Heart left ventricle (tissue), 13 donors: ENCODE measurements around the gene AGO4.
"Not testable (repeated sequence)": the region's sequence is repeated elsewhere in the genome, so short reads cannot be mapped to it uniquely, and the experiment has no call there.

Experiments used
- CTCF ChIP-seq, 12 donors: fragments of 200-600 bp; sonication (generic) in 4 of 12; IDR thresholded peaks; one replicate each; pipeline versions ENCODE4 v1.5.0 to v1.8.0; 2018 to 2022; ENCODE audit warnings: antibody characterized with exemption in 12 of 12, mild to moderate bottlenecking in 5 of 12
- POLR2A ChIP-seq, 2 donors: fragments of 450-650 bp; IDR thresholded peaks; one replicate each; pipeline ENCODE4 v1.6.1; 2017; ENCODE audit warnings: antibody characterized with exemption in 2 of 2, mild to moderate bottlenecking in 2 of 2, moderate library complexity in 2 of 2
- donor health status: ischemic (EF 13 %, LVEDD 7.1; RV severe dilation, severe dysfunction).
- donor health status: DM: no; HTN: yes; CAD: no.
- donor health status: DM: no; HTN: no; CAD: no.
- donor health status: ischemic (EF 25% LVEDD 6.9; RV normal size, moderate dysfunction).
- donor health status: ischemic (EF 25% LVEDD 5.7; RV mildly dilated, moderate dysfunction).
- donor health status: ischemic (EF 35%, LVEDD 5.7; RV mildly dilated, moderate dysfunction).
- donor health status: nonischemic (EF 11% LVEDD 7.7; RV severe dilation, severe dysfunction).
- donor health status: DM: yes; HTN: yes; CAD: no.
- donor health status: PGD.
- donor health status: ischemic (EF 29% LVEDD 5.4; RV normal size, mild dysfunction).
- donor health status: nonischemic (EF 23%, LVEDD 6.1; RV moderate dilation, normal function).

- not testable (repeated sequence) for TF ChIP-seq POLR2A, CTCF (IDR thresholded peaks at IDR 0.05)
These were observed 23.5 kb upstream of the AGO4 start for GRCh38 chr1:35784364-35784763.
